Stimulated activated CD8-positive, alpha-beta memory T cell treated with anti-CD3 and anti-CD28 coated beads, Interleukin-15, amount 100 ng/mL, for 1 hour (primary cell): ENCODE results near the gene DDX51.

ENCODE experiments used
- DNase-seq: peaks from one replicate; pipeline ENCODE4 v3.0.0-alpha.2; 2020; ENCODE audit warnings: low read depth

DDX51 gene

DNA sequence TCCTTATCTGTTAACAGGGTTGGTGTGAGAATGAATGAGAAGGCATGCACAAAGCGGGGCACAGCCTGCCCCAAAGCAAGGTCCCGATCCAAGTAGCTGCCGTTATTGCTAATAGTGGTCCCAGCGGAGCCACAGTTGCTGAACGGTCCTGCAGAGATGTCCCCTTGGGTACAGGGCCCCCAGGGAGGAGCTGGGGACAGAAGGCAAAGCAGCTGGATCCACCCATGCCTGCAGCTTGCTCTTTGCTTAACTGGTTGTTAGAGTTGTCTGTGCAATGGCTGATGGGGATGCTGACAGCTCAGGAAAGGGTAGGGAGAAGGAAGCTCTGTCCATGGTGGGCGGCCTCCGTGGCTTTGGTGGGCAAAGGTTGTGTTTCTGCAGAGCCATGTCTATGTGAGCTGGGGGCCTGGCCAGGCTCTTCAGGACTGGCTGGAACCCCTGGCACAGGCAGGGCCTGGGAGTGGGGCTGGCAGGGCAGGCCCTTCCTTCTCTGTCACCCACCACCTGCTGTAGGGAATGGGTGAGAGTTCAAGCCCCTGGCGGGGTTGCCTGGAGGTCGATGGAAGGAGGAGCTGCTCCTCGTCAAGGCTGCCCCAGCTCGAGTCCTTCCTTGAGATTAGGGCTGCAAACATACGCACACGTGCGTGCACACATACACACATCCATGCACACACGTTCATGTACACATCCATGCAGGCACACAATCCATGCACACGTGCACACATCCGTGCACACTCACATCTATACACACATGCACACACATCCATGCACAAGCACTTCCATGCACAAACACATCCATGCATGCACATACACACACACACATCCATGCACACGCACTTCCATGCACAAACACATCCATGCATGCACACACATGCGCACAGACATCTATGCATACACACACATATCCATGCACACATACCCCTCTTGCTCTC lies 35.6 kb upstream of the DDX51 start:
- no peak for DNase-seq

DNA sequence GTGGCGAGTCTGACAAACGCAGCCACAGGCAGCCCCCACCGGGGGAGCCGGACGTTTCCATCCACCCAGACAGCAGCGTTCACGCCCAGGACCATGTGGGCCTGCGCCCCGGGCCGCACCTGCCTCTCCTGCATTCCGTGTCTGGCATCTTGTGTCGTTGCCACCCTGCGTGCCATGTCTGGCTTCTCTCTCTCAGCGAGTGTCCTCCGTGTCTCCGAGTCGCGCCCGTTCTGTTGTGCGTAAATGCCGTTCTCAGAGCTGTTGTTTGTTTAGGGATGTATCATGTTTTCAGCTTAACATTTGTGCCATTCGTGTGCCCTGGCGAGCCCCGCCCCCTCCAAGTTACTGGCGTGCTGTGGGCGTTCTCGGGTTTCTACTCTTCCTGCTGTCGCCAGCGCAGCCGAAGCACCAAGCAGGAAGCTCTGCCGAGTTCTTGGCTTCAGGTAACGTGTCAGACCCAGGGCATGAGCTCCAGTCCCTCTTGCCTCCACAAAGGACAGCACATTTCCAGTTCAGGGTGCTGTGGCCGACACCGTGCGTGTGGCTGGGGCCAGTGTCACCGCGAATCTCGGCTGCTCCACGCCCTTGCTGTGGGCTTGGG lies 34.8 kb upstream of the DDX51 start:
- DNase-seq: no peak

DNA sequence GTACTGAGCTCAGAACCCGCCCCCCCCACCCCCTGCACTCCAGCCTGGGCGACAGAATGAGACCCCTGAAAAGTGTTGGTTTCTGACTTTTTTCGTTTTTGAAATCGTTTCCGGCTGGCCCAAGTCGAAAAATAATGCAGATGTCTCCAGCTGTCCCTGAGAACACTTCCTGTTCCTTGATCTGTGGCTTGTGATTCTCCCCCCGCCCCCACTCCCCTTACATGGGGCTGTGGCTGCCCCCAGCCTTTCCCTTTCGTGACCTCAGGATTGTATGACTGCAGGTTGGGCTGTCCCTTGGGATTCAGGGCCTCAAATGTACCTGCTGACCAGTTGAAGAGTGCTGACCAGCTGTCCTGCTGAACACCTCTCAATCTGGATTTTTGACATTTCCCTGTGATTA lies 34.2 kb upstream of the DDX51 start:
- no peak for DNase-seq

DNA sequence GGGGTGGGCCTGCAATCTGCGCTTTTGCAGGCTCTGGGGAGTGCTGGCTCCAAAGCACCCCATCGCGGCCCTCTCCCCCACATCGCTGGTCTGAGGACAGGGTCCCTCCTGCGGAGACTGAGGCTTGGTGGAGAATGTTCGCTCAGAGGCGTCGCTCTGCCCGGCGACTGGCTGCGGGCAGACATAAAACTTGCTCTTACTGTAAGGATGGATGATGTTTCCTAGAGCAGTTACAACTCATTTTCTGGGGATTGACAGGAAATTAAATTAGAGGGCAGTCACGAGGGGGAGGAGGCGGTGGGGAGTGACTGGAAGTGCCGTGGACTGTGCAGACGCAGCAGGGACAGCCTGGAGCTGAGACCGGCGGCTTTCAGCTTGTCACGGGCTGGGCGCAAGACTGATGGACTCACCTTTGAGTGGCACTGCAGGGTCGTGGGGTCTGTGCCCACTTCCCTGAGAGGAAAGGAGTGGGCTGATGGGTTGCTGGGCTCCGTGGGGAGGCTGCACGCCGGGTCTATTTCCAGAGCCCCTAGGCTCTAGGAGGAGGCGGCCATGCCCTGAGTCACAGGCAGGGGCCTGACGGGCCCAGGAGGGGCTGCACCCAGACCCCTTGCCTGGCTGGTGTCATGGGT lies 32.9 kb upstream of the DDX51 start:
- DNase-seq: no peak

DNA sequence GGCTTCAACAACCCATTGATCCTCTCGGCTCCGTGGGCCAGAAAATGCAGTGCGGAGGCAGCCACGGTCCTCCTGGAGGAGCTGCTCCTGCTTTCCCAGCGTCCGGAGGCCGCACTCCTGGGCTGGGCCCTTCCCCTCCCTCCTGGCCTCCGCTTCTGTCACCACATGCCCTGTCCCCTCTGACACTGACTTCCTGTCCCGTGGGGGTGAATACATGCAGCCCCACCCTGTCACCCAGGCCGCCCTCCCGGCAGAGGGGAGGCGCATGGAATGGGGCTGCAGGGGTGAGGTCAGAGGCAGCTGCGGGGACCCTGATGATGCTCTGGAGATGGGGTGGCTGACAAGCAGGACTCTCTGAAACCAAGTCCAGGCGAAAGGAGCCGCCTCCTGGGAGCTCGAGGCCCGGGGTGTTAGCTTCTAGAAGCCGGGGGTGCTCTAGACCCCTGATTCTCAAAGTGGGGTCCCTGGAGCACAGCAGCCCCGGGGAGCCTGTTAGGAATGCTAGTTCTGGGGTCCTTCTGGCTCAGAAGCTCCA lies 32.3 kb upstream of the DDX51 start:
- DNase-seq: no peak

DNA sequence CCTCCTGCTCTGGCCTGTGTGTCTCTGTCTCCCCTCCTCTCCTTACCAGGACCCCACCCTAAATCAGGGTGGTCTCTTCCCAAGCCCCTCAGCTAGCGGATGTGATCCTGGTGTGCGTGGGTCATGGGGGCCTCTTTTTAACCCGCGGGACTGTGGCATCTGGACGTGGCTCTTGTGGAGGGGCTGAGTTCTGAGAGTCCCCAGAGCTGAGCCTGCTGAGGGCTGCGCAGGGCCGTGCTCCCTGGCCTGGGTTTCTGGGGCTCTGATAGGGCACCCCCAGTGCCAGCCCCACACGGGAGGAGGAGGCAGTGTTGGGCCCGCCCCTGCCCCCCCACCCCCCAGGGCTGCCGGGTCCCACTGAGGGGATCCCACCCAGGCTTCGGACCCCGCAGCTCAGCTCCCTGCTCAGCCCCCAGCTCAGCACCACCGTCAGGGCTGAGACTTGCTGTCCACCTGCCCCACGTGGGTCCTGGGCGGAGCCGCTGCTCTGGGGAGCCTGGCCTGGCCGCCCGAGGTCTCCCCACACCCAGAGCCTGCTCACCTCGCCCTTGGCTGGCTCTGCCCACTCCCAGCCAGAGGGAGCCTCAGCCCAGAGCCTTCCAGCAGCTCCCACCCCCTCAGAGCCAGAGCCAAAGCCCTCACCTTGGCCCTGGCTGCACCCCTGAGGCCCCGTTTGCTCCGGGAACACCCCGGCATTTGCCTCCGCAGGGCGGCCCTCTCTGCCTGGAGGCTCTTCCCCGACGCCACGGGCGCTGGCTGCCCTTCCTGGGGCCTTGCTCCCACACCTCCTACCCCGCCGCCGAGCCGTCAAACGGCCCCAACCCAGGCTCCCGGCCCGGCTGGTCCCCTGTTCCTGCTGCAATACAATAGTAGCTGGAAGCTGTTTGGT lies 31.6 kb upstream of the DDX51 start:
- no peak for DNase-seq

DNA sequence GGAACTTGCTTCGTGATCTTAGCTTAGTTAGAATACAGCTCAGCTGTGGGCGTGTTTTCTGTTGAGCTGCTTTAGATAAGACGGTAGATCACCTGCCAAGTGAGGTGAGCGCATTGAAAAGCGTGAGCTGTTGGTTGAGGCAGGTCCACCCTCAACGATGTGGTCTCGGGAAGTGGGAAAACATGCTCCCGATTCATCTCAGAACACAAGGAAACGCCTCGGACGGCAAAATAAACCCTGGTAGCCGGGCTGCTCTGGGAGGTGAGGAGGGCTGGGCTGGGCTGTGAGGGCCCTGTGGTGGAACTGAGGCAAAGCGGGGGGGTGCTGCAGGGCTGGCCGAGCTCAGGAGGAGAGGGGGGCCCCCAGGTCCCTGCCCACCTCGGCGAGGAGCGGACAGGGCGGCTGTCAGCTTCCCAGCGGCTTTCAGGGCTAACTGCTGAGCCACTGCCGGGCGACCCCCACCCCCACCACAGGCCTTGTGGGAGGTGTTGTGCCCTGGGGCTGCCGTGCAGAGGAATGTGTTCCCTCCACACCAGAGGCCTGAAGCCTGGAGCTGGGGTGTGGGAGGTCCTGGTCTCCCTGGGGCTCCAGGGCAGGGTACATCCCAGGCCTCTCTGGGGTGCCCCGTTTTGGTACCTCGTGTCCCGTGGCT lies 30.8 kb upstream of the DDX51 start:
- DNase-seq: no peak

DNA sequence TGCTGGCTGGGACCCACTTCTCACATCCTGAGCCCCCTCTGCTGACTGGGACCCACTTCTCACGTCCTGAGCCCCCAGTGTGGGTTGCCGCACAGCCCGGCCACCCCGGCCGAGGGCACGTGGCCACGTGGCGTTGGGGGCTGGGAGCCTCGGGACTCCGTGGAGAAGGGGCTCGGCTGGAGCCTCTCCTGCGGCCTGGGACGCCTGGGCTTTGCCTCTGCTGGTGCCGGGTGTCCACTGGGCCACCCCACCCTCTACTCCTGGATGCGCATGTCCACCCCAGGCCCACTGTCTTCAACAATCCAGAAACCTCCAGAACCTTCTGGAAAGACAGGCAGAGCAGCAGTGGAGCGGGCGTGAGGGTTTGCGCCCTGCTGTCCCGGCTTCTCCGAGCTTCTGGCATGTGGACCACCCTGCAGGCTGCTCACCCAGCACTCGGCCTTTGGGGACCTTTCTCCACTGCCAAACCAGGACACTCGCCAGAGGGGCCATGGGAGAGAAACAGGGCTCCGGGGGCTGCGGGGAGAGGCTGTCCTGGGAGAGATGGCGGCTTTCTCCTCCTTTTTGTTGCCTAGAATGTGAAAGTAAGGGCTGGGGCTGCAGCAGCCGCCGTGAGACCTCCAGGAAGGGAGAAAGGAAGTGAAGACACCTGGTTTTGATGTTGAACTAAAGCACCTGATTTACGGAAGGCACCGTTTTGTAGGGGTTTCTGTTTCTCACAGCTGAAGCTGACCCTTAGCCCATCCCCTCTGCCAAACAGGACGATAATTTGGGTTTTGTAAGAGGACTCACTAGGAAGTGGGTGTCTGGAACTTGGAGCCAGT lies 30.1 kb upstream of the DDX51 start:
- DNase-seq: no peak

DNA sequence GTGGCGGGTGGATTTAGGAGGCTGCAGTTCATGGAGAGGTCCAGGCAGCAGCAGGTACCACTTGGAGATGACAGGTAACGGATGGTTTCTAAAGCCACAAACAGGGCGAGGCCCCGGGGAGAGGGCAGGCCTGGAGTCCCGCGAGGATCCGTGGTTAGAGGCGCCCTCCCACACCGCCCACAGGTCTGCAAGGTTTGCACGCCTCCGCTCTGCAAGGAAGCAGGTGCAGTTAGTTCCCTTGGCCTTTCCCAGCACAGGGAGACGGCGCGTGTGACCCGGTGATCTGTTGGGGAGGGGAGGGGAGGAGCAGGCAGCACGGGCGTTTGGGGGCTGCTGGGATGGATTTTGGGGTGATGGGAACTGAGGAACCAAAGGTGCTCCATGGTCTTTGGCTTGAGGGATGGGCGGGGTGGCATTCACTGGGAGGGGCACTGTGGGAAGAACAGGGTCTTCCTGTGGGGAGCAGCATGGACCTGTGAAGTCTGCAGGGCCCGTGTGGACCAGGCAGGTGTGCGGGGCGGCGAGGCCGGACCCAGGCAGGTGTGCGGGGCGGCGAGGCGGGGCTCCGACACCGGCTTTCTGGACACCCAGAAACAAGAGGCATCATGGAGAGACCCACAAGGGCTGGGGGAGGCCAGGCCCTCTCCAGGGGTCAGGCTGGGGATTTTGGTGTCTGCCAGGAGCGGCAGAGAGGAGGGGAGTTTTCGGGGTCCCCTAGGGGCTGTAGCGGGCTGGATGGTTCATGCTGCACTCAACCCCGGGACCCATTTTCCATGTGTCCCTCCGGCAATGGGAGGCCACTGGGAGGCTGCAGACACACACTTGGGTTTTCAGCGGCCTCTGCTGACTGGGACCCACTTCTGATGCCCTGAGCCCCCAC lies 29.3 kb upstream of the DDX51 start:
- no peak for DNase-seq

DNA sequence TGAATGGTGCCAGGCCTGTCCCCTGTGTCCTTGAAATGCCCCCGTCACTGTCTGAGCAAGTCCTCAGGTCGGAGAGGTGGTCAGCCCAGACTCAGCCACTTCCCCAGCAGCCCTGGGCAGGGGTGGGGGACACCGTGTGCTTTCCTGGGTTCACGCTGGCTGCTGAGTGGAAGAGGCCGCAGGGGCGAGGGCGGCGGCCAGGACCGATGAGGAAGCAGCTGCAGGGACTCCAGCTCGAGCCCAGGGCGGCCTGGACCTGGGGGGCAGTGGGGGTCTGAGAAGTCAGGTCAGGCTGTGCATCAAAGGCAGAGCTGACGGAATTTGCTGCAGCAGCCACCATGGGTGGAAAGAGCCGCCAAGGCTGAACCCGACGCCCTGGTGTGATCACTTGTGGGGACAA lies 28.5 kb upstream of the DDX51 start:
- DNase-seq: no peak

DNA sequence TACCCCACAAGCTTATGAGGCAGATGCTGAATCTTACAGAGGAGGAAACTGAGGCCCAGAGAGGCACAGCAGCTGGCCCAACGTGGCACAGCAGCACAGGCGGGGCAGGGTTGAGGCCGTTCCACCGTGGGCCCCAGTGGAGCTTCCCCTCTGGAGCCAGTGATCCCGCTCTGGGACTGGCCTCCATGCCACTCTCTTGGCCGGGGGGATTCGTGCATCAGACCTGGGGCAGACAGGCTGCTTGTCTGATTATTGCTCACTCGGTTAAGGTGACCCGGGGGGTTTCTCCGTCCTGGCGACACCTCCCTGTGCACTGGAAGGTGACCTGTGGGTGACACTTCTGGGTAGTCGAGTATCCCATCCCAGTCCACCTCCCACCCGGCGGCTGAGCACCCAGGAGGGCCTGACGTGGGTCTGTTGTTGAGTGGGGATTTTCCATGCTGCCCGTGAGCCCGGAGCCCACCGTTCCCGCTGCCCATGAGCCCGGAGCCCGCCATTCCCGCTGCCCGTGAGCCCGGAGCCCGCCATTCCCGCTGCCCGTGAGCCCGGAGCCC lies 27.9 kb upstream of the DDX51 start:
- DNase-seq: no peak

DNA sequence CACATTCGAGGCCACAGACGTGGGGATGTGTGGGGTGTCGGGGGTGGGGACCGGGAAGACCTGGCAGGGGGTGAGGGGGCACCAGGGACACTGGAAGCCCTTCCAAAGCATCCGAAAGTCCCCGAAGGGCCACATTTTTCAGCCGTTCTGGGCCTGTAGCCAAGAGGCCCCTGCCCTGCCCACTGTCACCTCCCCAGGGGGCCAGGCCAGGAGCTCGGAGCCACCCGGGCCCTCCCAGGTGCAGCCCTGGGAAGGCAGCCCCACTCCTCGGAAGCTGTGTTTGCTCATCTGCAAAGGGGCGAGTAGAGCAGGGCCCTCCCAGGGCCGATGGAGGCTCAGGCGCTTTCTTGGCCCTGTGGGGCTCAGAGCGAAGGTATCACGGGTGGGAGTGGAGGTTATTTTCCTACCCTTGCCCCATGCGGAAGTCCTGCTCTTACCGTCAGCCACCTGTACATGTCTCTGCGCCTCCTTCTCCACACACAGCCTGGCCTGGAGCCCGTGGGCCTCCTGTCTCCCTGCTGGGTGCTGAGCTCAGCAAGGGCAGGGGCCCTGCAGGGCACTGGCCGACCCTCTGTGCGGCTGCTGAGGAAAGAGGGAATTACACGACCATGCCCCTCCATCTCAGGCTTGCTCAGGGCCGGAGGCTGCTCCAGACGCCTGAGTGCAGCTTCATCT lies 27.3 kb upstream of the DDX51 start:
- no peak for DNase-seq

DNA sequence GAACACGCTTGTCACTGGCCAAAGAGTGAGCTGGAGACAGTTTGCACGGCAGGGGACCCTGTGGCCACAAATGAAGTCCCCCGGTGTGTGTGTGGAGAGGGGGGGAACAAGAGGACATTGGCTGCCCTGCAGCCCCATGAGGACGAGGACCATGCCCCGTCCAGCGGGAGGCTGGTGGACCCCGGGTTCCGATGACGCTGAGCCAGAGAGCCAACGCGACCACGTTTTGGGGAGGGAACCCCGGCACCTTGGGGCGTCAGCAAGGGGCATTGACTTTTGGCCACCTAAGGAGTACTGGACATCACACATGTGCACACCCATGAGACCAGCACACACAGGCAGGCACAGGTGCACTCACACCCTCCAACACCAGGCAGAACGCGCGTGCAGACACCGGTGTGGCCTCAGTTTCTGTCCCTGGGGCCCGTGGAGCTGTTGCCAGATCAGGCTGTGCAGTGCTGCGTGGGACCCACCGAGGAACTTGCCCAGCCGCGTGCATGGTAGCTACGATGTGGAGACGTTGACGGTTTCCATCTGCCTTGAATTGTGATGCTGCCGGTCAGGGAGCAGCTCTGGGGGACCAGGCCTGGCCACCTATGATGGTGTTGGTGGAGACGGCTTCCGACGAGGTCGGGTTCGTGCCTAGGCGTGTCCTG lies 26.6 kb upstream of the DDX51 start:
- no peak for DNase-seq

DNA sequence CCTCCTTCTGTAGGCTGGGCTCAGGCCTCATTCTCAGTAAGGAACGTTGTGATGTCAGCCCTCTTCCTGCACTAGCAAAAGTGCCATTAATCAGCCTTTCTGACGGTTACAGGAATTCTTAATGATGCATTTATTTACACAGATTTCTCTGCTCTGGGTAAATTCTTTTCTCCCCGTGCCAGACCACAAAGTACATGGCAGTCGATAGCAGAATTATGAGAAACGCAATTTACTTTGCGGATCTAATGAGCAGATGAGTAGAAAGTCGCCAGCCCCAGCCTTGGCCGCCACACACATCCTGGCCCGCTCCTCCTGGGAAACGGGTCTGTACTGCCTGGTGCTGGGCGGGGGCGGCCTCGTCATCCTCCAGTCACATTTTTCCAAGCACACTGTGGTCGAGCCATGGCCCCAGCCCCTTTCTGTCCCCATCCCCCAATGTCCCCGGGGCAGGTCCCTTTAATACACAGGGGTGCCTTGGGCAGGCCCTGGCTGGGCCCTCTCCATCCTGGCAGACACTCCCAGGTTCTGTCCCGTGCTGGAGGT lies 26.0 kb upstream of the DDX51 start:
- DNase-seq: no peak

DNA sequence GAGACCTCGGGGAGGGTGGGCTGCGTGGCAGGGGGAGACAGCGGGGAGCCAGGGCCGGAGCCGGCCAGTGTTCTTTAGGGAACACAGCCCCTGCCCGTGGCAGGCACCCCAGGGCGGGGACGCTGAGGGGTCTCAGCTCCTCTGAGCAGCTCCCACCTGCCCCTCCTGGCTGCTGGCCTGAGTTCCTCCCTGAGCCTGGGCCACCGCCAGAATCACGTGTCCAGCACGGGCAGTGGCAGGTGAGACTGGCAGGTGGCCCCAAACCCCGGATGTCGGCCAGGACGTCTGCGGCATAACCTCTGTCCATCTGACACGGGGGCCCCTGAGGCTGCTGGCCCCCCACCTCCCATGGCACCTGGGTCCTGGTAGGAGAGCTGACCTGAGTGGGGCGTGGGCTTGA lies 25.3 kb upstream of the DDX51 start:
- no peak for DNase-seq

DNA sequence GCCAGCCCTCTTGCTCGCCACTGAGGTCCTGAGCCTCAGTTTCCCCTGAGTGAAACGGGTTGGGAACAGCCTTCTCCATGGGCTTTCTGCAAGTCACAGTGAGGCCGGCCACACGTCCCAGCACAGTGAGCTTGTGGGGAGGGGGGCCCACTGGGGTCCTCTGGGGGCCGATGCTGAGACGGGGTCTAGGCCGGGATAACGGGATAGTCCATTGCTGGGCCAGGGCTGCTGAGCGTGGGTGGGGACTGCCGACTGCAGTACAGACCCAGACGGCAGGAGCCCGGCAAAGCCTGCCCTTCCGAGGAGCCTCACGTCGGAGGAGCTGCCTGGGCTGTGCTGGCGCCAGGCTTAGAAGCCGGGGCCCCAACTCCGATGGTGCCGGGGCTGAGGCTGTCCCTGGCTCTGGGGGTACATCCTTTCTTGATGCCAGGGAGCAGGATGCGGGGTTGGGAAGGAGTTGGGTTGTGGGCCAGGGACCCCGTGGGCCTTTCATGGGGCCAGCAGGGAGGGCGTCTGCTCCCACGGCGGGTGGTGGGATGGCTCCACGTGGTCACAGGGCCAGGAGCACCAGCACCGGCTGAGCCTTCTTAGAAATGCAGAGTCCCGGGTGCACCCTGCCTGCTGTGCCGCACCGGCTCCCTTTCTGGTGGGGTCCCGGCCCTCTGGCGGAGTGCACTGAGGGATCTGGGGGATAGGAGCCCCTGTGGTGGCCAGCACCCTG lies 24.4 kb upstream of the DDX51 start:
- no peak for DNase-seq
